Thoracic aorta (tissue), 2 donors: ENCODE results near the gene MARK4. TPM values are rescaled to one million over a fixed set of nuclear protein-coding genes. Genes with fewer than 3 reads are reported as not detected.
"Not testable (repeated sequence)": the region's sequence is repeated elsewhere in the genome, so short reads cannot be mapped to it uniquely, and the experiment has no call there.

Experiments
- ATAC-seq: fragments of 150-250 bp; one replicate; pipeline ENCODE4 v1.8.0; 2017; ENCODE audit warnings: low read depth; ENCODE audit not compliant: insufficient number of reproducible peaks, low FRiP score
- DNase-seq: peaks from one replicate; pipeline ENCODE4 v3.0.0-alpha.2; 2020; ENCODE audit warnings: low spot score
- H3K27ac ChIP-seq, 2 donors: fragments of 200-600 bp; sonication (generic); 1 replicate in 1 of 2; 2 replicates in 1 of 2; pipeline ENCODE4 v1.5.1; 2016; ENCODE audit warnings: mild to moderate bottlenecking in 2 of 2, moderate library complexity in 2 of 2
- H3K27me3 ChIP-seq: fragments of 200-600 bp; sonication (generic); replicated peaks from 2 replicates; pipeline ENCODE4 v1.6.0; 2016; ENCODE audit warnings: mild to moderate bottlenecking; ENCODE audit not compliant: insufficient read depth
- H3K36me3 ChIP-seq: fragments of 200-600 bp; sonication (generic); one replicate; pipeline ENCODE4 v1.5.1; 2016
- H3K4me1 ChIP-seq, 2 donors: fragments of 200-600 bp; sonication (generic); 1 replicate in 1 of 2; 2 replicates in 1 of 2; pipeline versions ENCODE4 v1.5.1 to v1.6.0; 2016; ENCODE audit warnings: low read depth in 2 of 2, mild to moderate bottlenecking in 1 of 2; ENCODE audit not compliant: control insufficient read depth in 1 of 2
- H3K4me3 ChIP-seq: fragments of 200-600 bp; sonication (generic); 2 replicates; pipeline ENCODE4 v1.5.1; 2016; ENCODE audit warnings: mild to moderate bottlenecking
- H3K9me3 ChIP-seq: fragments of 200-600 bp; sonication (generic); 2 replicates; pipeline ENCODE4 v1.5.1; 2016
- total RNA-seq, 2 donors: library from RNA; depleted of rRNA; stranded (reverse); fragments of >200 nt; gene quantifications; one replicate each; pipeline versions ENCODE4 v1.1.0 to v1.2.3, GENCODE V29; 2016
- TF ChIP-seq, protein P1 (sequence below): fragments of 200-600 bp; sonication (generic); IDR thresholded peaks from one replicate; pipeline ENCODE4 v1.5.1; 2019; ENCODE audit warnings: antibody characterized with exemption

The MARK4 gene
- total RNA-seq, 2 donors from 2014 or later = 24.1 to 36.2 TPM

DNA sequence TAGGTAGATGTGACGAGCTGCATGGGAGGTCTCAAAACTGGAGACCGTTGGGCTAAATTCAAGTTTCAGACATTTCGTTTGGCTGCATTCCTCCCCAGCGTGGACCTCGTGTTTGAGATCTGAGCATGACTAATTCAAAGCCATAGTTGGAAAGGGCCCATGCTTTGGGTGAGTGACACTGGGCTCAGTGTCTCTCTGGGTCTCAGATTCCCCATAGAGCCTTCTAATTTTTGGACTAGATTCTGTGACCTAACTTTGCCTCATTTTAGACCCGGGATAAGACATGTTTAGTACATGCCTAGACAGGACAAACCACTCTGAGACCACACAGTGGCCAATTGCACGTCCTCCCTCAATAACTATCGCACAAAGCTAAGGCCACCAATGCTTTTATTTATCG is 55.0 kb downstream of the MARK4 start:
- H3K27me3 ChIP-seq = no peaks in the 10 kb centered on the region
- no peaks in the 10 kb centered on the region for H3K9me3 ChIP-seq
- ATAC-seq (no peak), DNase-seq (no peak)
- no peak overlapping the region for H3K27ac ChIP-seq
- TF ChIP-seq, protein P1, sequence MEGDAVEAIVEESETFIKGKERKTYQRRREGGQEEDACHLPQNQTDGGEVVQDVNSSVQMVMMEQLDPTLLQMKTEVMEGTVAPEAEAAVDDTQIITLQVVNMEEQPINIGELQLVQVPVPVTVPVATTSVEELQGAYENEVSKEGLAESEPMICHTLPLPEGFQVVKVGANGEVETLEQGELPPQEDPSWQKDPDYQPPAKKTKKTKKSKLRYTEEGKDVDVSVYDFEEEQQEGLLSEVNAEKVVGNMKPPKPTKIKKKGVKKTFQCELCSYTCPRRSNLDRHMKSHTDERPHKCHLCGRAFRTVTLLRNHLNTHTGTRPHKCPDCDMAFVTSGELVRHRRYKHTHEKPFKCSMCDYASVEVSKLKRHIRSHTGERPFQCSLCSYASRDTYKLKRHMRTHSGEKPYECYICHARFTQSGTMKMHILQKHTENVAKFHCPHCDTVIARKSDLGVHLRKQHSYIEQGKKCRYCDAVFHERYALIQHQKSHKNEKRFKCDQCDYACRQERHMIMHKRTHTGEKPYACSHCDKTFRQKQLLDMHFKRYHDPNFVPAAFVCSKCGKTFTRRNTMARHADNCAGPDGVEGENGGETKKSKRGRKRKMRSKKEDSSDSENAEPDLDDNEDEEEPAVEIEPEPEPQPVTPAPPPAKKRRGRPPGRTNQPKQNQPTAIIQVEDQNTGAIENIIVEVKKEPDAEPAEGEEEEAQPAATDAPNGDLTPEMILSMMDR = no peak
- H3K4me3 ChIP-seq = no peak overlapping the region
- H3K4me1 ChIP-seq = no peaks in the 10 kb centered on the region
- H3K36me3 ChIP-seq = no peaks in the 10 kb centered on the region

DNA sequence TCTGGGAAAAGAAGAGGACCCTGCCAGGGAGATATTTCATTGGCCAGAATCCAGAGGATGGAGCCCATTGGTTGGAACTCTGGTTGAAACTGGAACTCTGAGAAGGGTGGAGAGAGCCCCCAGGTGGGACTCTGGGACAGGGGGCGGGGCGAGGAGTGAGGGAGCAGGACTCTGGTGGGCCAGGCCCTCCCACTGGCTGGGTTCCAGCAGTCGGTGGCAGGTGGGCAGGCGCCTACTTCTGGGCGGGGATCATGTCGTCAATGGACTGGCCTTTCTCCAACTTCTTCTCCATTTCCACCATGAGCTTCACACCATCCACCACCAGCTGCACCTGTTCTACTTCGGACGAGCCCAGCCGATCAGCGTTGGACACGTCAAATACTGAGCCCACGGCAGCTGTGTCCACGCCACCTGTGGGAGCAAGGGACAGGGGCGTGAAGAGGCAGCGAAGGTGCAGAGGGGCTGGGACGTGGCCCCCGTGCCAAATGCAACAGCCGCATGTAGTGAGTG is 55.5 kb downstream of the MARK4 start:
- DNase-seq (no peak), ATAC-seq (no peak)
- H3K4me1 ChIP-seq = no peaks in the 10 kb centered on the region
- no peak overlapping the region for H3K27ac ChIP-seq
- no peaks in the 10 kb centered on the region for H3K9me3 ChIP-seq
- H3K4me3 ChIP-seq = no peak overlapping the region
- no peaks in the 10 kb centered on the region for H3K27me3 ChIP-seq
- H3K36me3 ChIP-seq = no peaks in the 10 kb centered on the region
- TF ChIP-seq, protein P1 = no peak

DNA sequence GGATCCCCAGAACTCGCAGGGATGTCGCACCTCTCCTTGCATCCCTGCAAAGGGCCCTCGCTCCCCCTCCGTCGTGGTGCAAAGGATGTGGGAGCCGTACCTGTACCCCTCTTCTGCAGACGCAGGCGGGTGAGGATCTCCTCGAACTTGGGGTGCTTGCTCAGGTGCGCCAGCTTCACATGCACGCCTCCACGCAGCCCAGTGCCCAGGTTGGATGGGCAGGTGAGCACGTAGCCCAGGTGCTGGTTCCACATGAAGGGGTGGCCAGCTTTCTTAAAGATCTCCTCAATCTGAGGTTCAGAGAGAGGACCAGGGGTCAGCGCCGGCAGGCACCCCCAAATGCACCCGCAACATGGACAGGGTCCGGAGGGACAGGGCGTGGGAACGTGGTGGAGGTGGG is 56.3 kb downstream of the MARK4 start:
- DNase-seq (no peak), ATAC-seq (no peak)
- TF ChIP-seq, protein P1 = no peak
- H3K36me3 ChIP-seq = no peaks in the 10 kb centered on the region
- H3K27me3 ChIP-seq = no peaks in the 10 kb centered on the region
- no peaks in the 10 kb centered on the region for H3K4me1 ChIP-seq
- H3K9me3 ChIP-seq = no peaks in the 10 kb centered on the region
- H3K4me3 ChIP-seq = no peak overlapping the region
- no peak overlapping the region for H3K27ac ChIP-seq

DNA sequence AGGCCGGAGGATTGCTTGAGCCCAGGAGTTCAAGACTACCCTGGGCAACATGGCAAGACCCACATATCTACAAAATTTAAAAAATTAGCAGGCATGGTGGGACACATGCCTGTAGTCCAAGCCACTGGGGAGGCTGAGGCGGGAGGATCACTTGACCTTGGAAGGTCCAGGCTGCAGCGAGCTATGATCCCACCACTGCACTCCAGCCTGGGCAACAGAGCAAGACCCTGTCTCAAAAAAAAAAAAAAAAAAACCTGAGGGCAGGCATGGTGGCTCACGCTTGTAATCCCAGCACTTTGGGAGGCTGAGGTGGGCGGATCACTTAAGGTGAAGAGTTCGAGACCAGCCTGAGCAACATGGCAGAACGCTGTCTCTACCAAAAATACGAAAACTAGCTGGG is 58.3 kb downstream of the MARK4 start:
- H3K27me3 ChIP-seq, H3K27ac ChIP-seq, ATAC-seq, H3K9me3 ChIP-seq, DNase-seq, H3K4me1 ChIP-seq, H3K36me3 ChIP-seq, H3K4me3 ChIP-seq: not testable (repeated sequence)

DNA sequence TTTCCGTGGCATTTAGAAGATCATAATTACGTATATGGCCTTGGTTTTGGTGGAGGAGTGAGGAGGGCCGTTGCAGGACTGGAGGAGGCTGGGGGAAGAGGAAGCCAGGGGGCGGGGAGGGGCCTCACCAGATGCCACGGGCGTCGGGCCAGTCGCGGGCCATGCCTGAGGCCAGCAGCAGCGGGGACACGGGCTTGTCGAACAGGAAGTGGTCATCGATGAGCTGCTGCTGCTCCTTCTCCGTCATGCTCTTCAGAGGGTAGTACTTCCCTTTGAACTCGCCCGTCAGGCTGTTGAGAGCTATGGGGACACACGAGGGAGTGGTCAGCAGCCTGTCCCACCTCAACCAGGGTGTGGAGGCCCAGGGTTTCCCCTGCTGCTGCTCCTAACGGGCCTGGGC is 60.5 kb downstream of the MARK4 start:
- ATAC-seq (no peak), DNase-seq (no peak)
- Histone ChIP-seq H3K4me1 (no peaks in the 10 kb centered on the region), H3K27me3 (no peaks in the 10 kb centered on the region), H3K27ac (no peak overlapping the region), H3K36me3 (no peaks in the 10 kb centered on the region), H3K9me3 (no peaks in the 10 kb centered on the region), H3K4me3 (no peak overlapping the region)
- TF ChIP-seq, protein P1 = no peak

DNA sequence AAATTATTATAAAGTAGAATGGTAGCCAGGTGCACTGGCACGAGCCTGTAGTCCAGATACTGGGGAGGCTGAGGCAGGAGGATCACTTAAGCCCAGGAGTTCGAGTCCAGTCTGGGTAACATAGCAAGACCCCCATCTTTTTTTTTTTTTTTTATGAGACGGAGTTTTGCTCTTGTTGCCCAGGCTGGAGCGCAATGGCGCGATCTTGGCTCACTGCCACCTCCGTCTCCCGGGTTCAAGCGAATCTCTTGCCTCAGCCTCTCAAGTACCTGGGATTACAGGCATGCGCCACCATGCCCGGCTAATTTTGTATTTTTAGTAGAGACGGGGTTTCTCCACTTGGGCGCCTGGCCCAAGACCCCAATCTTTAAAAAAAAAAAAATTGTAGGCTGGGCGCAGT is 61.2 kb downstream of the MARK4 start:
- not testable (repeated sequence) for H3K9me3 ChIP-seq, H3K36me3 ChIP-seq, H3K4me3 ChIP-seq, H3K27ac ChIP-seq, ATAC-seq, H3K4me1 ChIP-seq, DNase-seq, H3K27me3 ChIP-seq
